Endothelial cell of umbilical vein (primary cell): ENCODE measurements around the gene MOB4. TPM values are rescaled to one million over a fixed set of nuclear protein-coding genes. Genes with fewer than 3 reads are reported as not detected.

ENCODE experiments used
- BruUV-seq: library from RNA; stranded (reverse); fragments of 400-500 nt; replicated peaks from 2 replicates; lab custom pipeline; 2021; lab: Mats Ljungman, UMichigan
- CTCF ChIA-PET: fragments of 300-600, 350-600 bp; sonication (Branson Sonifier 250); formaldehyde crosslinking; loops from one replicate; lab custom pipeline; 2021; ENCODE audit warnings: antibody characterized with exemption, inconsistent platforms; lab: Charles Lee
- POLR2A ChIA-PET: fragments of 300-600, 350-600 bp; sonication (Branson Sonifier 250); formaldehyde crosslinking; loops from one replicate; lab custom pipeline; 2021; ENCODE audit warnings: antibody characterized with exemption, inconsistent platforms; lab: Charles Lee
- DNase-seq: peaks from one replicate; pipeline ENCODE4 v3.0.0-alpha.2; 2011; ENCODE audit warnings: low read depth, low spot score
- FAIRE-seq: peaks from 2 replicates; lab custom pipeline; 2011; peaks lifted over from hg19 to GRCh38; lab: Jason Lieb, UNC
- H2AFZ ChIP-seq: 2 replicates; pipeline ENCODE4 v1.6.0; 2012; ENCODE audit warnings: low read depth, low read length, control low read depth, inconsistent platforms
- H3K27ac ChIP-seq: 2 replicates; pipeline ENCODE4 v1.5.1; 2011; ENCODE audit warnings: low read depth, mild to moderate bottlenecking, control low read depth, low read length, moderate library complexity; ENCODE audit not compliant: insufficient read depth
- H3K27me3 ChIP-seq, 2 experiments: 2 replicates each; pipeline versions ENCODE4 v1.6.0 to v1.6.1; 2011; ENCODE audit warnings: low read length in 2 of 2, mixed read lengths in 1 of 2; ENCODE audit not compliant: control insufficient read depth in 2 of 2, insufficient read depth in 2 of 2
- H3K36me3 ChIP-seq, 2 experiments: 2 replicates in 1 of 2; 3 replicates in 1 of 2; pipeline ENCODE4 v1.5.1; 2011; ENCODE audit warnings: low read length in 2 of 2, mild to moderate bottlenecking in 1 of 2, moderate library complexity in 1 of 2; ENCODE audit not compliant: control insufficient read depth in 2 of 2, insufficient read depth in 2 of 2; ENCODE audit errors: extremely low read depth in 1 of 2
- H3K4me1 ChIP-seq: 3 replicates; pipeline ENCODE4 v1.5.1; 2011; ENCODE audit warnings: mild to moderate bottlenecking, low read length; ENCODE audit not compliant: control insufficient read depth, insufficient read depth; ENCODE audit errors: extremely low read depth
- H3K4me2 ChIP-seq: 2 replicates; pipeline ENCODE4 v1.6.1; 2011; ENCODE audit warnings: low read length, control low read depth, mixed read lengths; ENCODE audit not compliant: insufficient read depth
- H3K4me3 ChIP-seq, 3 experiments: fragments of 200-600 bp in 1 of 3; sonication (generic), shearing (Covaris generic) in 1 of 3; replicated peaks in 1 of 3; 2 replicates each; pipeline ENCODE4 v1.5.1; 2011 to 2016; ENCODE audit warnings: control low read depth in 3 of 3, low read length in 3 of 3, mild to moderate bottlenecking in 2 of 3, inconsistent platforms in 1 of 3, low read depth in 1 of 3, moderate library complexity in 1 of 3; ENCODE audit not compliant: insufficient read depth in 1 of 3
- H3K79me2 ChIP-seq: 2 replicates; pipeline ENCODE4 v1.6.0; 2012; ENCODE audit warnings: low read length, inconsistent platforms; ENCODE audit not compliant: control insufficient read depth, insufficient read depth
- H3K9ac ChIP-seq: replicated peaks from 2 replicates; pipeline ENCODE3; 2011; ENCODE audit warnings: low read length, control low read depth; ENCODE audit not compliant: insufficient read depth; ENCODE audit errors: extremely low read depth
- H3K9me1 ChIP-seq: replicated peaks from 3 replicates; pipeline ENCODE4 v1.6.0; 2011; ENCODE audit warnings: mild to moderate bottlenecking, low read length; ENCODE audit not compliant: control insufficient read depth, insufficient read depth; ENCODE audit errors: extremely low read depth
- H3K9me3 ChIP-seq: replicated peaks from 2 replicates; pipeline ENCODE4 v1.5.1; 2012; ENCODE audit warnings: low read length, inconsistent platforms; ENCODE audit not compliant: control insufficient read depth, insufficient read depth
- H4K20me1 ChIP-seq: replicated peaks from 2 replicates; pipeline ENCODE3; 2011; ENCODE audit warnings: mild to moderate bottlenecking, low read length; ENCODE audit not compliant: control insufficient read depth, insufficient read depth; ENCODE audit errors: extremely low read depth
- EZH2 ChIP-seq: IDR thresholded peaks from 2 replicates; pipeline ENCODE4 v1.6.1; 2012; ENCODE audit warnings: borderline replicate concordance, low read depth, mild to moderate bottlenecking, moderate library complexity, low read length, inconsistent platforms; ENCODE audit not compliant: severe bottlenecking
- FOS ChIP-seq: IDR thresholded peaks from 2 replicates; pipeline ENCODE4 v1.6.1; 2011; ENCODE audit warnings: mild to moderate bottlenecking, low read length, moderate library complexity, borderline replicate concordance; ENCODE audit not compliant: insufficient read depth
- GATA2 ChIP-seq: IDR thresholded peaks from 2 replicates; pipeline ENCODE4 v1.7.0; 2011; ENCODE audit warnings: low read depth, mild to moderate bottlenecking, moderate library complexity, mixed read lengths, low read length; ENCODE audit not compliant: insufficient read length, insufficient read depth
- JUN ChIP-seq: IDR thresholded peaks from 2 replicates; pipeline ENCODE4 v1.6.1; 2011; ENCODE audit warnings: borderline replicate concordance, low read depth; ENCODE audit not compliant: insufficient read length, insufficient read depth
- MYC ChIP-seq: IDR thresholded peaks from one replicate; pipeline ENCODE4 v1.6.1; 2011; ENCODE audit warnings: mild to moderate bottlenecking, low read depth, low read length
- POLR2A ChIP-seq: IDR thresholded peaks from 2 replicates; pipeline ENCODE4 v1.6.1; 2012; ENCODE audit warnings: low read depth, mild to moderate bottlenecking, control low read depth, low read length
- POLR2AphosphoS5 ChIP-seq: IDR thresholded peaks from 2 replicates; pipeline ENCODE4 v1.6.1; 2012; ENCODE audit warnings: low read depth, mild to moderate bottlenecking, control low read depth, low read length, moderate library complexity; ENCODE audit not compliant: insufficient read depth
- dilution Hi-C: fragments of 300-500 bp; cut with MboI; formaldehyde crosslinking; loops from one replicate; pipeline ENCODE4 v1.15.0; 2019; ENCODE audit warnings: low sequenced_read_pairs; ENCODE audit not compliant: extremely low pct_ligation_motif_present
- intact Hi-C: fragments of 100-400 bp; cut with micrococcal nuclease; formaldehyde crosslinking; loops from one replicate; pipeline ENCODE4 v1.10.0; 2022
- polyA plus RNA-seq, 4 experiments: library from polyadenylated mRNA; depleted of rRNA in 3 of 4; stranded (reverse) in 3 of 4; unstranded in 1 of 4; fragments of >200 nt; gene quantifications; 2 replicates each; pipeline versions ENCODE4 v1.2.1 to v1.2.3, GENCODE V29; 2011 to 2012; ENCODE audit warnings: missing spikeins in 1 of 4
- total RNA-seq: library from RNA; stranded (reverse); gene quantifications from 2 replicates; pipeline ENCODE4 v1.2.3, GENCODE V29; 2021
- TF ChIP-seq, protein P1 (sequence below), 2 donors: IDR thresholded peaks; 1 replicate in 1 of 2; 2 replicates in 1 of 2; pipeline ENCODE4 v1.5.1; 2011; ENCODE audit warnings: low read length in 2 of 2, mild to moderate bottlenecking in 2 of 2, moderate library complexity in 2 of 2, control low read depth in 1 of 2, inconsistent platforms in 1 of 2, low read depth in 1 of 2; ENCODE audit not compliant: insufficient read depth in 1 of 2; ENCODE audit errors: extremely low read depth in 1 of 2
- TF ChIP-seq, protein P2 (sequence below): IDR thresholded peaks from 2 replicates; pipeline ENCODE4 v1.6.1; 2011; ENCODE audit not compliant: insufficient read depth, insufficient read length

Gene MOB4
- total and polyA plus RNA-seq, 2 donors (not counting 3 experiments of a cell fraction or from before 2014, with no cell fraction given) = 23.9 to 27.9 TPM

- Histone ChIP-seq H3K79me2 (no peaks in the 10 kb centered on the region), H3K27me3 (no peaks in the 10 kb centered on the region), H3K9me3 (no peaks in the 10 kb centered on the region), H3K36me3 (no peaks in the 10 kb centered on the region), H3K4me1 (no peaks in the 10 kb centered on the region), H3K9ac (no peak overlapping the region), H3K9me1 (no peaks in the 10 kb centered on the region), H2AFZ (no peak overlapping the region), H4K20me1 (no peaks in the 10 kb centered on the region), H3K4me3 (no peak overlapping the region), H3K4me2 (no peak overlapping the region), H3K27ac (no peak overlapping the region)
- dilution Hi-C loops = no loop called here
- no TSS peak for BruUV-seq
- intact Hi-C loops = no loop called here
- TF ChIP-seq POLR2AphosphoS5 (no peak), EZH2 (no peak)
- FAIRE-seq = no peak
- POLR2A ChIA-PET = no interaction called here
- CTCF ChIA-PET = interaction anchor here (0.6 to 1.6 kb wide), 13 partner anchors 9 to 179 kb away, joined by 3 to 10 read pairs (median 3); partner anchors contain the start of genes MOB4, RFTN2 and SF3B1
- DNase-seq = no peak
These were observed 84.4 kb downstream of the MOB4 start for GRCh38 chr2:197600306-197600705.

DNA sequence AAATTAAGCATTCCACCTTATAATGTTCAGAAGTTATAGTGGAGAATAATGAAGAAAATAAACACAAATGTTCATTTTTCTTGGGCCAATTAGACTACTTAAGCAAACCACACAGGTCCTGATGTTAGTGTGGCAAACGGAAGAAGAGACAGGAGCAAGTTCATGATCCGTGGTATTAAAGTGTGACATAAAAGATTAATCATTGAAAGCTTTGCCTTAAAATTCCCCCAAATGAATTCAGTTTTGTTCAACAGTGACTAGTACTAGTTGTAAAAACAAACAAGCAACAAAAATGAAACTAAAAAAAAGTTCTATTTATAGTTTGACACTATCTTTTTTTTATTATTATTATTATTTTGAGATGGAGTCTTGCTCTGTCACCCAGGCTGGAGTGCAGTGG is 85.9 kb downstream of the MOB4 start:
- CTCF ChIA-PET = interaction anchor here (0.7 to 1.5 kb wide), 2 partner anchors 11 to 97 kb away, joined by 3 to 4 read pairs; no protein-coding TSS in a partner anchor
- no peaks in the 10 kb centered on the region for H3K4me1 ChIP-seq
- H4K20me1 ChIP-seq = no peaks in the 10 kb centered on the region
- intact Hi-C loops = no loop called here
- H3K27me3 ChIP-seq = no peaks in the 10 kb centered on the region
- TF ChIP-seq GATA2 (no peak), POLR2A (no peak), MYC (no peak), JUN (no peak), FOS (no peak), EZH2 (no peak), POLR2AphosphoS5 (no peak)
- TF ChIP-seq, protein P1, sequence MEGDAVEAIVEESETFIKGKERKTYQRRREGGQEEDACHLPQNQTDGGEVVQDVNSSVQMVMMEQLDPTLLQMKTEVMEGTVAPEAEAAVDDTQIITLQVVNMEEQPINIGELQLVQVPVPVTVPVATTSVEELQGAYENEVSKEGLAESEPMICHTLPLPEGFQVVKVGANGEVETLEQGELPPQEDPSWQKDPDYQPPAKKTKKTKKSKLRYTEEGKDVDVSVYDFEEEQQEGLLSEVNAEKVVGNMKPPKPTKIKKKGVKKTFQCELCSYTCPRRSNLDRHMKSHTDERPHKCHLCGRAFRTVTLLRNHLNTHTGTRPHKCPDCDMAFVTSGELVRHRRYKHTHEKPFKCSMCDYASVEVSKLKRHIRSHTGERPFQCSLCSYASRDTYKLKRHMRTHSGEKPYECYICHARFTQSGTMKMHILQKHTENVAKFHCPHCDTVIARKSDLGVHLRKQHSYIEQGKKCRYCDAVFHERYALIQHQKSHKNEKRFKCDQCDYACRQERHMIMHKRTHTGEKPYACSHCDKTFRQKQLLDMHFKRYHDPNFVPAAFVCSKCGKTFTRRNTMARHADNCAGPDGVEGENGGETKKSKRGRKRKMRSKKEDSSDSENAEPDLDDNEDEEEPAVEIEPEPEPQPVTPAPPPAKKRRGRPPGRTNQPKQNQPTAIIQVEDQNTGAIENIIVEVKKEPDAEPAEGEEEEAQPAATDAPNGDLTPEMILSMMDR (IDR thresholded peaks at IDR 0.05; ENCODE audit: extremely low read depth in 1 of 2, insufficient read depth in 1 of 2, low read depth in 1 of 2, low read length in 2 of 2) = no peak
- TF ChIP-seq, protein P2, sequence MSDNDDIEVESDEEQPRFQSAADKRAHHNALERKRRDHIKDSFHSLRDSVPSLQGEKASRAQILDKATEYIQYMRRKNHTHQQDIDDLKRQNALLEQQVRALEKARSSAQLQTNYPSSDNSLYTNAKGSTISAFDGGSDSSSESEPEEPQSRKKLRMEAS = no peak
- BruUV-seq = no TSS peak
- H3K27ac ChIP-seq = no peak overlapping the region
- H2AFZ ChIP-seq = no peak overlapping the region
- H3K9me1 ChIP-seq = no peaks in the 10 kb centered on the region
- dilution Hi-C loops = no loop called here
- no peak overlapping the region for H3K9ac ChIP-seq
- no peaks in the 10 kb centered on the region for H3K9me3 ChIP-seq
- no peak for FAIRE-seq
- POLR2A ChIA-PET = no interaction called here
- no peak for DNase-seq
- no peaks in the 10 kb centered on the region for H3K36me3 ChIP-seq
- H3K4me2 ChIP-seq = no peak overlapping the region
- H3K4me3 ChIP-seq = no peak overlapping the region
- H3K79me2 ChIP-seq = no peaks in the 10 kb centered on the region
